Measurements from ENCODE around the gene PHC2. TPM values are rescaled to one million over a fixed set of nuclear protein-coding genes. Genes with fewer than 3 reads are reported as not detected.
A peak's percentile ranks its signal among the peaks of the same experiment; 100 is the strongest.

Gene PHC2
- total and polyA plus RNA-seq, 8 donors, result 70.8 to 140 (median 109) TPM

DNA sequence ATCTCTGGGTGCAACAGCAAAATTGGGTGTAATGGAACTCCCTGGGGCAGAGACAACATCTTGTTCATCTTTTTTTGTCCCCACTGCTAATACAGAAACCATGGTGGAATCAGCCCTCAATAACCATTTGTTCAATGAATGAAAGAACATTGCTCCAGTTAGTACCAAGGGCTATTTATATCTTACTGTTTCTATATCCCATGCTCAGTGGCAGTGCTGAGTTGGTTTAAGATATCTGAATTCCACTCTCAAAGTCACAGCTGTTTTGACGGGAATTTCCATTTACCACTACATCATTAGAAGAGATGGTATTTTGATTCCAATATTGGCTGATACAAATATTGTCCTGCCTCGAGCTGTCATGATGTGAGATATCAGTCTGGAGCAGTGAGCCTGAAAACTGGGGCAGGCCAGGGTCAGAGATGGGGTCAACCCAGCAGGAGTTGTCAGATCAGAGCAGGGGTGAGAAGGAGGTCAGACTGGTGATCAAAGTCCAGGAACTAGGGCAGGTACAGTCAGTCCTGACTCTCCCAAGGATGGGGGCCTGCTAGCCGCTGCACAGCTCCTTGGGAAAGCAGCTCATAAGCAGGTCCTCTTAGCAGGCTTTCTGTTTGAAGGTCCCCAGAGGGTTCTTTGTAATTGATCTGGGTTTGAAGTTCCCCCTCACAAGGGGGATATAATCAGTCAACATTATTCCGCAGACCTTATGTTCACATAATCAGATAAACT is 5.8 kb upstream of the PHC2 start:
- Histone ChIP-seq H3K9me3 (peaks cover 0 to 4% (median 0%) of the 10 kb centered on the region in 4 donors), H3K4me3 (no peak overlapping the region), H3K27ac (no peak overlapping the region), H3K36me3 (no peaks in the 10 kb centered on the region), H3K27me3 (no peaks in the 10 kb centered on the region), H3K4me1 (peaks cover 0 to 35% (median 2%) of the 10 kb centered on the region in 4 donors)
- TF ChIP-seq POLR2AphosphoS5 (IDR thresholded peaks at IDR 0.05) (no peak), EP300 (IDR thresholded peaks at IDR 0.05) (no peak), POLR2A (IDR thresholded peaks at IDR 0.05) (no peak)
- TF ChIP-seq, protein P1, sequence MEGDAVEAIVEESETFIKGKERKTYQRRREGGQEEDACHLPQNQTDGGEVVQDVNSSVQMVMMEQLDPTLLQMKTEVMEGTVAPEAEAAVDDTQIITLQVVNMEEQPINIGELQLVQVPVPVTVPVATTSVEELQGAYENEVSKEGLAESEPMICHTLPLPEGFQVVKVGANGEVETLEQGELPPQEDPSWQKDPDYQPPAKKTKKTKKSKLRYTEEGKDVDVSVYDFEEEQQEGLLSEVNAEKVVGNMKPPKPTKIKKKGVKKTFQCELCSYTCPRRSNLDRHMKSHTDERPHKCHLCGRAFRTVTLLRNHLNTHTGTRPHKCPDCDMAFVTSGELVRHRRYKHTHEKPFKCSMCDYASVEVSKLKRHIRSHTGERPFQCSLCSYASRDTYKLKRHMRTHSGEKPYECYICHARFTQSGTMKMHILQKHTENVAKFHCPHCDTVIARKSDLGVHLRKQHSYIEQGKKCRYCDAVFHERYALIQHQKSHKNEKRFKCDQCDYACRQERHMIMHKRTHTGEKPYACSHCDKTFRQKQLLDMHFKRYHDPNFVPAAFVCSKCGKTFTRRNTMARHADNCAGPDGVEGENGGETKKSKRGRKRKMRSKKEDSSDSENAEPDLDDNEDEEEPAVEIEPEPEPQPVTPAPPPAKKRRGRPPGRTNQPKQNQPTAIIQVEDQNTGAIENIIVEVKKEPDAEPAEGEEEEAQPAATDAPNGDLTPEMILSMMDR (IDR thresholded peaks at IDR 0.05), result no peak
- DNase-seq, result peak; percentile 27 to 29
- 28 to 67% (median 60%) methylated on average over 4 of the region's 4 CpGs for WGBS, 5 donors
- intact Hi-C loops (cut with DNase I; ENCODE audit: low total_unique reads), result no loop called here

DNA sequence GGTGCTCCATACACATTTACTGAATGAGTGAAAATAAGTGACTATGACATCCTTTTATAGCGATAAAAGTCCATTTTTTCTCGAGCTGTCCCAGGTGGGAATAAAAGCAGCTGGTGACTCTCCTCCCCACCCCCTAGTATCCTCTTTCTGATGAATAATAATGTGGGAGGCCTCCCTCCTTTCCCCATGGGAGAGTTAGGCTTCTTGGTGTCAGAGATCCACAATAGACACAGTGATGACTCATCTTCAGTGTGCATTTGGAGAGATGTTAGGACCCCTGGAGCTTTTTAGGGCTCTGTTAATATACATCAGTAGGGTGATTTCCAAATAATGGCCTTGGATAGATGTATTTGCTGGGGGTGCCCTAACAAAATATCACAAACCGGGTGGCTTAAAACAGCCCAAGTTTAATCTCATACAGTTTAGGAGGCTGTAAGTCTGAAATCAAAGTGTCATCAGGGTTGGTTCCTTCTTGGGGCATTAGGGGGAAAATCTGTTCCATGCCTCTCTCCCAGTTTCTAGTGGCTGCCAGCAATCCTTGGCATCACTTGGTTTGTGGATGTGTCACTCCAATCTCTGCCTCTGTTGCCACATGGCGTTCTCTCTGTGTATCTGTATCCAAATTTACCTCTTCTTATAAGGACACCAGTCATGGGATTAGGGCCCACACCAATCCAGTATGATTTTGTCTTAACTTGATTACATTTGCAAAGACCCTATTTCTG is 4.4 kb upstream of the PHC2 start:
- 69 to 78% (median 74%) methylated on average over 4 of the region's 4 CpGs for WGBS, 5 donors
- no peaks in the 10 kb centered on the region for H3K36me3 ChIP-seq
- no peak for DNase-seq
- no peak overlapping the region for H3K4me3 ChIP-seq
- TF ChIP-seq, protein P1 (IDR thresholded peaks at IDR 0.05), result no peak
- TF ChIP-seq POLR2AphosphoS5 (IDR thresholded peaks at IDR 0.05) (no peak), EP300 (IDR thresholded peaks at IDR 0.05) (no peak), POLR2A (IDR thresholded peaks at IDR 0.05) (no peak)
- H3K9me3 ChIP-seq, result no peaks in the 10 kb centered on the region
- peak overlapping the region in 1 of 5 donors; percentile 21 for H3K27ac ChIP-seq
- intact Hi-C loops (cut with DNase I; ENCODE audit: low total_unique reads), result no loop called here
- H3K27me3 ChIP-seq, result no peaks in the 10 kb centered on the region
- H3K4me1 ChIP-seq, result peaks cover 0 to 41% (median 9%) of the 10 kb centered on the region in 4 donors

DNA sequence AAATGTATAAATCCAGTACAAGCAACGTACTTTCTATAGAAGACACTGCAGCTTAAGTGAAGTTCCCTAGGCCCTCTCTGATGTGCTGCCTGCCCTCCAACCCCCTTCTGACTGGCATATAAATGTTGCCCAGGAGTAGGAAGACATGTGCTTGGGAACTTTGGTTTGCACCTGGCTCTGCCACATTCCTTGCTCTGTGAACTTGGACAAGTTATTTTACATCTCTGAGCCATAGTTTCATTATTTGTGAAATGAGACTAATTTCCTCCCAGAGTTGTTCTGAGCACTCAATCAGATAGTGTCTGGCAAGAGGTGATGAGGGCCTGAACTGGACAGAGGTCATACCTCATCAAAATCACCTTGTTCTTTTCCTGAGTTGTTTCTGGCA is 3.5 kb upstream of the PHC2 start:
- WGBS, 5 donors, result 79 to 88% (median 84%) methylated on average over 1 of the region's 1 CpG
- Histone ChIP-seq H3K4me3 (no peak overlapping the region), H3K27ac (peak overlapping the region in 3 of 5 donors; percentile 21 to 66 (median 24)), H3K9me3 (no peaks in the 10 kb centered on the region), H3K36me3 (no peaks in the 10 kb centered on the region), H3K4me1 (peaks cover 6 to 50% (median 18%) of the 10 kb centered on the region in 4 donors), H3K27me3 (no peaks in the 10 kb centered on the region)
- TF ChIP-seq, protein P1 (IDR thresholded peaks at IDR 0.05), result no peak
- no peak for TF ChIP-seq EP300 (IDR thresholded peaks at IDR 0.05)
- TF ChIP-seq POLR2AphosphoS5 (IDR thresholded peaks at IDR 0.05), result no peak
- DNase-seq, result no peak
- intact Hi-C loops (cut with DNase I; ENCODE audit: low total_unique reads), result no loop called here

DNA sequence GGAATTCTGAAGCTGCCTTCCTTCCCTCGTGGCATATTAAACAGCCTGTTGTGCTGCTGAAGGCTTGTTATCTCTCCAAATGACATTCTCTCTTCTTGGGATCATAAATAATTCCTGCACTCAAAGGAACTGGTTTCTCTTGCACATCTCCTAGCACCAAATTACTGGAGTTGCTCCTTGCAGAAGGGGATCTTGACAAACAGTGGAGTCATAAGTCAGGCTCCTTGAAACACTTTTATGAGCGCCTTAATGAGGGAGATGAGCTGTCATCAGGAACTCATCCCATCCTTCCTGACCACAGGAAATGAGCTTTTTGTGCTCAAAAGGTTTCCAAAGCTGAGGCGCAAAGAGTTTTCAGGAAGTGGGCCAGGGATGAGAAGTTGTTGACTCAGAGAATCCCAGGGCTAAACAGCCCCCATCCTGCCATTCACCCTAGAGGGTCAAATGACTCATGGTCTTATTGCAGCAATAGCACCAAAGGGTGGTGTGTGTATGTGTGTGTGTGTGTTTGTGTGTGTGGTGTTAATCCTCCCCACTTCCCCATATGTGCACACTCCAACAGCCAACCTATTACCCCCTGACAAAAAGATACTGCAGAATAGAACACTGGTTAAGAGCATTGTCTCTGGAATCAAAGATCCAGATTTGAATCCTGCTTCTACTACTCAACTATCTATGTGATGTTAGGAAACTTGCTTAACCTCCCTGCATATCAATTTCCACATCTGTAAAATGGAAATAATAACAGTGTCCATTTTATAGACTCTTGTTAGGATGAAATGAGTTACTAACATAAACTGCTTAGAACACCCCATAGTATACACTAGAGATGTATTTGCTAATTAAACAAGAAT is 2.8 kb upstream of the PHC2 start:
- DNase-seq, result peak in 1 of 2 donors; percentile 68
- no peaks in the 10 kb centered on the region for H3K27me3 ChIP-seq
- H3K27ac ChIP-seq, result peak overlapping the region in 4 of 5 donors; percentile 35 to 68 (median 64)
- H3K4me3 ChIP-seq, result no peak overlapping the region
- H3K4me1 ChIP-seq, result peaks cover 6 to 56% (median 25%) of the 10 kb centered on the region in 4 donors
- TF ChIP-seq EP300 (IDR thresholded peaks at IDR 0.05) (no peak), POLR2AphosphoS5 (IDR thresholded peaks at IDR 0.05) (peak in 2 of 3 donors; percentile 70 to 85)
- H3K36me3 ChIP-seq, result no peaks in the 10 kb centered on the region
- H3K9me3 ChIP-seq, result no peaks in the 10 kb centered on the region
- 44 to 64% (median 57%) methylated on average over 3 of the region's 3 CpGs for WGBS, 5 donors
- intact Hi-C loops (cut with DNase I; ENCODE audit: low total_unique reads), result no loop called here
